ENCODE results near the gene TMEM9B.
"Not testable (repeated sequence)": the region's sequence is repeated elsewhere in the genome, so short reads cannot be mapped to it uniquely, and the experiment has no call there.

TMEM9B gene

DNA sequence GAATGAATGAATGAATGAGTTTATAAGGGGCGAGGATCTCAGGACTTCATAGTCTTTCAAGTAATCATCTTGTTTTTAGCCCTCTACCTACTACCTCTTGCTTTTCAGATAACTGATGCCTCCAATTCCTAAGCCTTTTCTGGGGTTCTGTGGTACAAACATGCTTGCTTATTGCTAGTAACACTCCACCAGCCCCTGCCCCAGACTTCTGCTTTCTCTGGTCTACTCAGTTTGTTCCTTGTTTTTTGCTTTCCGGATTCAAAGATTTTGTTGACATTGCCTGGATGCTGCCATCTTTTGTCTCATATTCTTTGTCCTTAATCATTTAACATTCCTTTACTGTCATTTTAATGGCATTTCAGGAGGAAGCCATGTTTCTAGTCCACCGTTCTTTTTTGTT lies 8.9 kb upstream of the TMEM9B start:
- no peak for DNase-seq (ENCODE audit: low read depth, low spot score)

GRCh38 chr11:8971924-8972316 lies 7.7 kb upstream of the TMEM9B start:
- no peak for DNase-seq (ENCODE audit: low read depth, low spot score)

- DNase-seq (ENCODE audit: low read depth, low spot score) = no peak
Measured at GRCh38 chr11:8971196-8971923, 7.1 kb upstream of the TMEM9B start.

DNA sequence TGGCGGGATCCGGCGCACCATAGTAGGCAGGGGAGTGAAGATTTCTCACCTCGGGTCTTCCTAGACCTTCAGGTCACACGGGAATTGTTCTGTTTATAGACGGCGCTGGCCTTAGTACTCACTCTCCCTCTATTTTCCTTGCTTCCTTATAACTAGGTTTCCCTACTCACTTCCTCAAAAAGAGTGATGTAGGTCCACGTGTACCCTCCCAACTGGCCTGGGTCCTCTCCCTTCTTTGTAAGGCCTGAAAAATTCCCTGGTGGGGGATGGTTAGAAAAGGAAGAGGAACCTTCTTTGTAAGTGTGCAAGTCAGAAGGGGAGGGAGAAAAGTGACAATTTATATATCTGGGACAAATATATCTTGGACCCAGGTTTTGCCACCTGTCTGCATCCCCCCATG lies 2.9 kb upstream of the TMEM9B start:
- no peak for DNase-seq (ENCODE audit: low read depth, low spot score)

- peak; percentile 8 for DNase-seq (ENCODE audit: low read depth, low spot score)
Measured at GRCh38 chr11:8963569-8964323, 496 bp downstream of the TMEM9B start.

DNA sequence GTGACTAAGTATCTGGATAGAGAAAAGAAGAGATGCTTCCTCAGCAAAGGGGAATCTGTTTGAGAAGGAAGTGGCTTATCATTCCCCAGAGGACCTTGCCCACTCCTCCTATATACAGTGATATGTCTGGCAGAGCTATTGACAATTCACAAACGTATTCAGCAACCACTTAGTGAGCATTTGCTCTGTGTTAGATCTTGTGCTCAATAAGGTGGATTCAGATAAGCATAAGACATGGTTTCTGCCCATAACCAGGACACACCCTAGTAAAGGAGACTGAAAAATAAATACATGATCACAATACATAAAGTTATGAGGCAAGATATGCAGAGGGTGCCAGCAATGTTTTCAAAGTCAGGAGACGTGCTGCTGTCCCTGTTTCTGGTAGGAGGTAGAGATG lies 1.4 kb downstream of the TMEM9B start:
- no peak for DNase-seq (ENCODE audit: low read depth, low spot score)

- DNase-seq (ENCODE audit: low read depth, low spot score) = no peak
Measured at GRCh38 chr11:8961401-8961800, 2.8 kb downstream of the TMEM9B start.

- DNase-seq (ENCODE audit: low read depth, low spot score) = peak; percentile 71
Measured at GRCh38 chr11:8959546-8960166, 4.6 kb downstream of the TMEM9B start.

DNA sequence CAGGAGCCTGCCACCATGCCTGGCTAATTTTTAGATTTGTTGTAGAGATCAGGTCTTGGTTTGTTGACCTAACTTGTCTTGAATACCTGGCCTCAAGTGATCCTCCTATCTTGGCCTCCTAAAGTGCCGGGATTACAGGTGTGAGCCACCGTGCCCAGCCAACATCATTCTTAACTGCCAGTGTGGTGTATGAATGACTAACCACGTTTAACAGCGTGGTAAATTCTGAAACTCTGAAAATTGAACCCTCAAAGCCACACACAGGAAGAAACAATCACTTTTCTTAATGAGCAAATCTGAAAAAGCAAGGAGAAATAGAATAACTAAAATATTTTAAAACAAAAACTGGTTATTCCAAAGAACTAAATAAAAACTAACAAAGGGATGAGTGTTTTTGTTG lies 7.4 kb downstream of the TMEM9B start:
- DNase-seq (ENCODE audit: low read depth, low spot score) = no peak

- no peak for DNase-seq (ENCODE audit: low read depth, low spot score)
Measured at GRCh38 chr11:8948886-8949285, 15.4 kb downstream of the TMEM9B start.

GRCh38 chr11:8947230-8947943 lies 16.9 kb downstream of the TMEM9B start:
- DNase-seq (ENCODE audit: low read depth, low spot score) = no peak

DNA sequence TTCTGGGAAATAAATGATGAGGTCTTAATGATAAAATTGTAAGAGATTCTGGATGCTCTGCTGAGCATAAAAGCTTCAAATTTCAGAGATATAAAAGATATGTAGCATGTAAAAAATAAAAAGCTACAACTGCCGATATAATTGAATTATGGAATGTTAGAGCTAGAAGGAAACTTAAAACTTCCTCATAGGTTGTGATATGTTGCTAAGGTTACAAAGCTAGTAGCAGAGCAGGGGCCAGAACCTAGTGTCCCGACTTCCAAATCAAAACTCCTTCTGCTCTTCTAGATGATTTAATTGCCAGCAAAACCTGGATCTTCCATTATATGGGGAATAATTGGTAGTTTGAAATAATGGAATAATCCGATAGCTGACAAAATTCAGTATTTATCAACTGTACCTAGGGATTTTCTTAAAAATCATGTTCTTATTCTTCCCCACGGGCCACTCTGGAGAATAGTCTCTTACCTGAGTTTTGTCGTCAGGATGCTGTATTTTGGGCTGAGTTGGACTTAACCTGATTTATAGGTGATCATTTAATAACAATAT lies 21.6 kb downstream of the TMEM9B start, which contains the start of gene ASCL3:
Gene ASCL3 (minus strand): TSS at position 499 of the 549 bp plus-strand sequence. CDS start 4,855 bp downstream, outside the sequence.
- no peak for DNase-seq (ENCODE audit: low read depth, low spot score)

- DNase-seq (ENCODE audit: low read depth, low spot score) = no peak
Measured at GRCh38 chr11:8941341-8942103, 22.7 kb downstream of the TMEM9B start.

DNA sequence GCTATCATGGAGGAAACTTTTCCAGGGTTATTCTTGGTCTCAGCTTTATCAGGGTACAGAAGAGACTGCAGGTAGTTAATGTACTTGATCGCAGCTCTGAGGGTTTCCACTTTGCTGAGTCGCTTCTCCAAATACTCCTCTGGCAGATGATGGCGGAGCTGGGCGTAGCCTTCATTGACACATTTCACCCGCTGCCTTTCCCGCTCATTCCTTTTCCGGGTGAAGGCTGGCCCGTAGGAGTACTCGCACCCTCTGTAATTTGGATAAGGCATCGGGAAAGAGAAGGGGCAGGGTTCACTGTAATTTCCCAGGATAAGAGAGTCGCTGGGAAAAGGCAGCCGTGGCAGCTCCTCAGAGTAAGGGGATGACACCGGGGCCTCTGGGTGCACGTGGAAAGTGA lies 26.6 kb downstream of the TMEM9B start:
- DNase-seq (ENCODE audit: low read depth, low spot score) = no peak

GRCh38 chr11:8937159-8937558 lies 27.1 kb downstream of the TMEM9B start:
- no peak for DNase-seq (ENCODE audit: low read depth, low spot score)

- not testable (repeated sequence) for DNase-seq (ENCODE audit: low read depth, low spot score)
Measured at GRCh38 chr11:8935789-8936188, 28.5 kb downstream of the TMEM9B start.

DNA sequence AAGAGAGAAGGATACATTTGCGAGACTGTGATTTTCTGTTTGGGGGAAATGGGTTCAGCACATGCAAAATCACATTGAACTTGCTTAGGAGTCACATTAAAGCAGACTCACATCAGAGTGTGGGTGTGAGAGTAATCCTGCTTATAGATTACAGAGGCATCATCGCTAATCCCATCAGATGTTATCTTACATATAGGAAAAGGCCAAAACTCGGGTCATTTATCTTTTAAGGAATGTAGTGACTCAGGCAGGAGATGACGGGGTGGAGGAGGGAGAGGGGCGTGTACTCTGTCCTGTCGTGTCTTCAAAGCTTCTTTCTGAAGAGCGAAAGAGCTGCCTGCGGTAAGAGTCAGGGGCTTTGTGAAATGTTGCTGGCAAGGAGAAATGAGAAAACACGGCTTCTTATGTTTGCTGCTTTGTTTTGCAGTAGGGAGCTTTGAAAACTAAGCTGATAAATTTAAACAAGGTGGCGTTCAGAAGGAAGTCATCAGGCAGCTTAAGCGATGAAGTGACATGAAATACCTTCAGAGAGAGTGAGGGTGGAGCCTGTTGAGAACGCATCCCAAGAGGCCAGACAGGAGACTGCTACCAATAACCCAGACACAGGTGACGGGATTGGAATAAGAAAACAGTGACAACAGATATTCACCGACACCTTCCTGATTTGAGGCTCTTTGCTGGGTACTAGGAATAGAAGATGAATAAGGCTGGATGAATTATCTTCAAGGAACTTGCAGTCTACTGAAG lies 29.3 kb downstream of the TMEM9B start:
- no peak for DNase-seq (ENCODE audit: low read depth, low spot score)

GRCh38 chr11:8933931-8934330 lies 30.3 kb downstream of the TMEM9B start:
- DNase-seq (ENCODE audit: low read depth, low spot score) = no peak

DNA sequence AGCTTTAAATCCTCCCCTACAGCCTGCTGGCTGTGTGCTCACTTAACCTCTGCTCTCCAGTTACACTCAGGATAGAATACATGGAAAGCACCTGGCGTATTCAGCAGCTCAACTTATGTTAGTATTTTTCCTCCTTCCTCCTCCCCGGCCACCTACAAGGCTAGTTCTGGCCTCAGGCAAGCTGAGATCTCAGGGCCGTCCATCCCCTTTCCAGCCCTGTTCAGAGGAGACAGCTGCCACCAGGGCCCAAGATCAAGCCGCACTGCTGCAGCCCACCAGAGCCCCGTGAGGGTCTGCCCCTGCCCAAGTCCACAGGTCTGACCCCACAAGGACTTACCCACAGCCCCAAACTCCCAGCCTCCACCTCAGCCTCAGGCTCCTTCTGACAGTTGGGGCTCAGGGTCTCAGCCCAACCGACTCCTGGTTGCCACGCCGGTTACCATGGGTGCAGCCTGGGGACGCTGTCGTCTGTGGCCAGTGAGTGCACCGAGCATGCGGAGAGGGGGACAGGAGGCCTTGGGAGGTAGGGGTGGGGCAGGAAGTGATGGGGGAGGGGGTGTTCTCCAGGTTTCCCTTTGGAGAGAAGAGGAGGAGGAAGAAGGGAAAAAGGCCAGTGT lies 31.6 kb downstream of the TMEM9B start, which contains the start of gene C11orf16:
Gene C11orf16 (minus strand): TSS at position 384 of the 617 bp plus-strand sequence. CDS start 639 bp downstream, outside the sequence.
- DNase-seq (ENCODE audit: low read depth, low spot score) = no peak

Measured in brain pericyte (primary cell).